HG03442 (cell line): Measurements from ENCODE around the gene DPM2.

Source experiments
- ATAC-seq: cut with Tn5 transposase; IDR thresholded peaks from one replicate; pipeline ENCODE4 v1.9.1; 2021; ENCODE audit warnings: mild to moderate bottlenecking, moderate library complexity; ENCODE audit not compliant: unreplicated experiment

Gene DPM2

GRCh38 chr9:127937388-127938297 lies at the start of gene DPM2:
TSS of gene DPM2 (minus strand) at chr9:127937854. CDS start at chr9:127937820, 34 bp downstream.
- peak; percentile 93 for ATAC-seq

GRCh38 chr9:127987103-127987614 lies 49.5 kb upstream of the DPM2 start:
- no peak for ATAC-seq

GRCh38 chr9:127985011-127985410 lies 47.4 kb upstream of the DPM2 start:
- no peak for ATAC-seq

GRCh38 chr9:127983847-127984289 lies 46.2 kb upstream of the DPM2 start:
- peak; percentile 28 for ATAC-seq

- no peak for ATAC-seq
These were observed 45.3 kb upstream of the DPM2 start for GRCh38 chr9:127982912-127983311.

- ATAC-seq, result no peak
These were observed 44.0 kb upstream of the DPM2 start for GRCh38 chr9:127981559-127982121.

GRCh38 chr9:127980706-127981558 lies 43.3 kb upstream of the DPM2 start, which contains the start of gene EEIG1:
TSS of gene EEIG1 (minus strand) at chr9:127980989. CDS start at chr9:127980137, 852 bp downstream.
- ATAC-seq, result peak; percentile 67

- peak; percentile 20 for ATAC-seq
These were observed 42.5 kb upstream of the DPM2 start for GRCh38 chr9:127980060-127980705.

- no peak for ATAC-seq
These were observed 41.8 kb upstream of the DPM2 start for GRCh38 chr9:127979333-127980059.

- ATAC-seq, result no peak
These were observed 41.3 kb upstream of the DPM2 start for GRCh38 chr9:127979015-127979332.

- no peak for ATAC-seq
These were observed 40.4 kb upstream of the DPM2 start for GRCh38 chr9:127977884-127978647.

GRCh38 chr9:127977009-127977883 lies 39.6 kb upstream of the DPM2 start:
- no peak for ATAC-seq

GRCh38 chr9:127976498-127976897 lies 38.8 kb upstream of the DPM2 start:
- ATAC-seq, result no peak

- no peak for ATAC-seq
These were observed 38.0 kb upstream of the DPM2 start for GRCh38 chr9:127975376-127976315.

GRCh38 chr9:127974769-127975261 lies 37.2 kb upstream of the DPM2 start:
- no peak for ATAC-seq

GRCh38 chr9:127974001-127974768 lies 36.5 kb upstream of the DPM2 start:
- no peak for ATAC-seq
